GM12878 (cell line): ENCODE results near the gene ELK4. TPM values are rescaled to one million over a fixed set of nuclear protein-coding genes. Genes with fewer than 3 reads are reported as not detected.

Experiments
- BACH1 ChIP-seq: fragments of 450-650 bp; IDR thresholded peaks from 2 replicates; pipeline ENCODE4 v1.6.1; 2017; ENCODE audit warnings: mild to moderate bottlenecking, borderline replicate concordance
- CBX3 ChIP-seq: fragments of 200-600 bp; sonication (generic); IDR thresholded peaks from 2 replicates; pipeline ENCODE4 v1.6.1; 2016; ENCODE audit warnings: low read depth, borderline replicate concordance
- CHD2 ChIP-seq: IDR thresholded peaks from 2 replicates; pipeline ENCODE4 v1.6.1; 2011; ENCODE audit warnings: low read depth, low read length, improper control_type of control experiment, borderline replicate concordance
- CREM ChIP-seq: IDR thresholded peaks from 2 replicates; pipeline ENCODE4 v1.6.1; 2014; ENCODE audit warnings: antibody characterized with exemption, low read depth
- FOXM1 ChIP-seq: IDR thresholded peaks from 2 replicates; pipeline ENCODE4 v1.6.1; 2012; ENCODE audit warnings: low read depth, mild to moderate bottlenecking, inconsistent platforms, low read length, moderate library complexity
- HCFC1 ChIP-seq: fragments of 150-350 bp; IDR thresholded peaks from 2 replicates; pipeline ENCODE4 v1.6.1; 2014; ENCODE audit warnings: low read length
- IRF4 ChIP-seq: IDR thresholded peaks from 2 replicates; pipeline ENCODE4 v1.6.1; 2011; ENCODE audit warnings: low read depth, low read length
- JUNB ChIP-seq: IDR thresholded peaks from 2 replicates; pipeline ENCODE4 v1.6.1; 2016; ENCODE audit warnings: antibody characterized with exemption, mild to moderate bottlenecking
- MEF2A ChIP-seq: IDR thresholded peaks from 2 replicates; pipeline ENCODE4 v1.6.1; 2011; ENCODE audit warnings: low read depth, mild to moderate bottlenecking, low read length, moderate library complexity; ENCODE audit not compliant: insufficient read depth
- NFIC ChIP-seq: IDR thresholded peaks from 2 replicates; pipeline ENCODE4 v1.6.1; 2012; ENCODE audit warnings: low read depth, mild to moderate bottlenecking, inconsistent platforms, low read length, moderate library complexity
- NFYB ChIP-seq: IDR thresholded peaks from 2 replicates; pipeline ENCODE4 v1.6.1; 2011; ENCODE audit warnings: low read depth, mild to moderate bottlenecking, low read length, improper control_type of control experiment, moderate library complexity; ENCODE audit not compliant: insufficient read depth
- PAX8 ChIP-seq: fragments of 450-650 bp; IDR thresholded peaks from 2 replicates; pipeline ENCODE4 v1.6.1; 2017; ENCODE audit warnings: mild to moderate bottlenecking, moderate library complexity
- POLR2AphosphoS2 ChIP-seq: IDR thresholded peaks from 2 replicates; pipeline ENCODE4 v1.6.1; 2011; ENCODE audit warnings: low read depth, mild to moderate bottlenecking, low read length, improper control_type of control experiment, moderate library complexity
- RBBP5 ChIP-seq: fragments of 200-600 bp; sonication (generic); conservative IDR thresholded peaks from 2 replicates; pipeline ENCODE4 v1.6.1; 2016
- RELA ChIP-seq: fragments of 450-650 bp; IDR thresholded peaks from 2 replicates; pipeline ENCODE4 v1.8.0; 2014; ENCODE audit warnings: borderline replicate concordance; ENCODE audit not compliant: partially characterized antibody
- RUNX3 ChIP-seq: IDR thresholded peaks from 2 replicates; pipeline ENCODE4 v1.6.1; 2012; ENCODE audit warnings: low read length, inconsistent platforms
- SMAD5 ChIP-seq: IDR thresholded peaks from 2 replicates; pipeline ENCODE4 v1.6.1; 2016; ENCODE audit warnings: antibody characterized with exemption, low read depth
- SREBF2 ChIP-seq: IDR thresholded peaks from 2 replicates; pipeline ENCODE4 v1.6.1; 2012; ENCODE audit warnings: mild to moderate bottlenecking, low read length
- WRNIP1 ChIP-seq: IDR thresholded peaks from 2 replicates; pipeline ENCODE4 v1.6.1; 2011; ENCODE audit warnings: low read depth, low read length, improper control_type of control experiment, borderline replicate concordance
- ZBED1 ChIP-seq: IDR thresholded peaks from 2 replicates; pipeline ENCODE4 v1.6.1; 2016; ENCODE audit warnings: borderline replicate concordance
- ZNF622 ChIP-seq: fragments of 450-650 bp; IDR thresholded peaks from 2 replicates; pipeline ENCODE4 v1.6.1; 2017; ENCODE audit warnings: mild to moderate bottlenecking, inconsistent platforms
- ZZZ3 ChIP-seq: IDR thresholded peaks from 2 replicates; pipeline ENCODE4 v1.6.1; 2011; ENCODE audit warnings: low read depth; ENCODE audit not compliant: control insufficient read depth, insufficient read length
- polyA plus RNA-seq, 11 experiments: library from polyadenylated mRNA; depleted of rRNA in 4 of 11; unstranded in 6 of 11; stranded (reverse) in 5 of 11; fragments of >200 nt; fragmentation: Nextera tagmentation in 4 of 11; fragmentation: Illumina TruSeq in 1 of 11; extraction: Ambion mirVana in 4 of 11; extraction: Trizol in 1 of 11; gene quantifications; 1 replicate in 1 of 11; 2 replicates in 10 of 11; pipeline versions ENCODE4 v1.2.1 to v1.2.3, GENCODE V29; 2011 to 2016; ENCODE audit warnings: inconsistent platforms in 2 of 11, missing spikeins in 2 of 11, low read depth in 1 of 11
- total RNA-seq, 4 experiments: library from RNA; depleted of rRNA in 3 of 4; stranded (reverse); fragments of >200 nt in 3 of 4; fragmentation: Illumina TruSeq in 1 of 4; extraction: Trizol in 1 of 4; gene quantifications; 2 replicates each; pipeline versions ENCODE4 v1.2.1 to v1.2.3, GENCODE V29; 2013 to 2021
- TF ChIP-seq, protein P1 (sequence below): fragments of 450-650 bp; IDR thresholded peaks from 2 replicates; pipeline ENCODE4 v1.6.1; 2018; ENCODE audit warnings: mild to moderate bottlenecking, low read depth, moderate library complexity; ENCODE audit not compliant: partially characterized antibody
- TF ChIP-seq, protein P2 (sequence below): fragments of 150-350 bp; IDR thresholded peaks from 2 replicates; pipeline ENCODE4 v1.6.1; 2016; ENCODE audit warnings: low read depth, low read length

ELK4 gene
- total and polyA plus RNA-seq, 10 of the 15 experiments (the other 5 are each of a cell fraction or from before 2014, with no cell fraction given), result 5.2 to 71.5 (median 18.5) TPM

DNA sequence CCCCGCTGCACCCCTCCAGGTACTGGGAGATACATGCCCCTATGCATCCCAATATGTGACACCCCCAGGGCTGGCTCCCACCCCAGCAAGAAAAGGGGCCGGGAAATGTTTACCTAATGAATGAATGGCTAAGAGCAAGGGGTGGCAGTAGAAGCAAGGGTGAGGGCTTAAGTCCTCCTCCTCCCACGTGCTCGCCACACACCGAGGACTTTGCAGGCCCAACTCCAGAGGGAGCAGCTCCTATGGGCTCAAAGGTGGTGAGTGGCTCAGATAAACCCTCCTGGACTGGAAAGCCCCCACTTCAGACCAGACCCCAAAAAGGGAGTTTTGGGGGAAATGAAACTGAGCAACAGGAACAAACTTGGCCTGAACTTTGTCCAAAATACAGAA is 37.1 kb upstream of the ELK4 start (continued):
- TF ChIP-seq PAX8, result no peak
- peak; percentile 78 for TF ChIP-seq RUNX3
- TF ChIP-seq JUNB, result no peak
- TF ChIP-seq CHD2, result no peak
- TF ChIP-seq WRNIP1, result no peak
- TF ChIP-seq BACH1, result no peak
- TF ChIP-seq SMAD5, result no peak
- peak; percentile 84 for TF ChIP-seq RELA
- peak; percentile 48; the same call in 1 of the 2 replicates for TF ChIP-seq FOXM1
- no peak for TF ChIP-seq ZZZ3
- TF ChIP-seq ZBED1, result no peak
- TF ChIP-seq, protein P1, sequence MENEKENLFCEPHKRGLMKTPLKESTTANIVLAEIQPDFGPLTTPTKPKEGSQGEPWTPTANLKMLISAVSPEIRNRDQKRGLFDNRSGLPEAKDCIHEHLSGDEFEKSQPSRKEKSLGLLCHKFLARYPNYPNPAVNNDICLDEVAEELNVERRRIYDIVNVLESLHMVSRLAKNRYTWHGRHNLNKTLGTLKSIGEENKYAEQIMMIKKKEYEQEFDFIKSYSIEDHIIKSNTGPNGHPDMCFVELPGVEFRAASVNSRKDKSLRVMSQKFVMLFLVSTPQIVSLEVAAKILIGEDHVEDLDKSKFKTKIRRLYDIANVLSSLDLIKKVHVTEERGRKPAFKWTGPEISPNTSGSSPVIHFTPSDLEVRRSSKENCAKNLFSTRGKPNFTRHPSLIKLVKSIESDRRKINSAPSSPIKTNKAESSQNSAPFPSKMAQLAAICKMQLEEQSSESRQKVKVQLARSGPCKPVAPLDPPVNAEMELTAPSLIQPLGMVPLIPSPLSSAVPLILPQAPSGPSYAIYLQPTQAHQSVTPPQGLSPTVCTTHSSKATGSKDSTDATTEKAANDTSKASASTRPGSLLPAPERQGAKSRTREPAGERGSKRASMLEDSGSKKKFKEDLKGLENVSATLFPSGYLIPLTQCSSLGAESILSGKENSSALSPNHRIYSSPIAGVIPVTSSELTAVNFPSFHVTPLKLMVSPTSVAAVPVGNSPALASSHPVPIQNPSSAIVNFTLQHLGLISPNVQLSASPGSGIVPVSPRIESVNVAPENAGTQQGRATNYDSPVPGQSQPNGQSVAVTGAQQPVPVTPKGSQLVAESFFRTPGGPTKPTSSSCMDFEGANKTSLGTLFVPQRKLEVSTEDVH, result no peak
- TF ChIP-seq IRF4, result no peak
- TF ChIP-seq, protein P2, sequence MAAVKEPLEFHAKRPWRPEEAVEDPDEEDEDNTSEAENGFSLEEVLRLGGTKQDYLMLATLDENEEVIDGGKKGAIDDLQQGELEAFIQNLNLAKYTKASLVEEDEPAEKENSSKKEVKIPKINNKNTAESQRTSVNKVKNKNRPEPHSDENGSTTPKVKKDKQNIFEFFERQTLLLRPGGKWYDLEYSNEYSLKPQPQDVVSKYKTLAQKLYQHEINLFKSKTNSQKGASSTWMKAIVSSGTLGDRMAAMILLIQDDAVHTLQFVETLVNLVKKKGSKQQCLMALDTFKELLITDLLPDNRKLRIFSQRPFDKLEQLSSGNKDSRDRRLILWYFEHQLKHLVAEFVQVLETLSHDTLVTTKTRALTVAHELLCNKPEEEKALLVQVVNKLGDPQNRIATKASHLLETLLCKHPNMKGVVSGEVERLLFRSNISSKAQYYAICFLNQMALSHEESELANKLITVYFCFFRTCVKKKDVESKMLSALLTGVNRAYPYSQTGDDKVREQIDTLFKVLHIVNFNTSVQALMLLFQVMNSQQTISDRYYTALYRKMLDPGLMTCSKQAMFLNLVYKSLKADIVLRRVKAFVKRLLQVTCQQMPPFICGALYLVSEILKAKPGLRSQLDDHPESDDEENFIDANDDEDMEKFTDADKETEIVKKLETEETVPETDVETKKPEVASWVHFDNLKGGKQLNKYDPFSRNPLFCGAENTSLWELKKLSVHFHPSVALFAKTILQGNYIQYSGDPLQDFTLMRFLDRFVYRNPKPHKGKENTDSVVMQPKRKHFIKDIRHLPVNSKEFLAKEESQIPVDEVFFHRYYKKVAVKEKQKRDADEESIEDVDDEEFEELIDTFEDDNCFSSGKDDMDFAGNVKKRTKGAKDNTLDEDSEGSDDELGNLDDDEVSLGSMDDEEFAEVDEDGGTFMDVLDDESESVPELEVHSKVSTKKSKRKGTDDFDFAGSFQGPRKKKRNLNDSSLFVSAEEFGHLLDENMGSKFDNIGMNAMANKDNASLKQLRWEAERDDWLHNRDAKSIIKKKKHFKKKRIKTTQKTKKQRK, result no peak
- no peak for TF ChIP-seq POLR2AphosphoS2
- TF ChIP-seq NFIC, result 0 out of 2 replicates have a peak, but pooled peaks have one; percentile 30
- TF ChIP-seq HCFC1, result no peak
- no peak for TF ChIP-seq SREBF2
- no peak for TF ChIP-seq RBBP5
- TF ChIP-seq NFYB, result no peak
- no peak for TF ChIP-seq CBX3
- no peak for TF ChIP-seq CREM
- TF ChIP-seq ZNF622, result no peak
- TF ChIP-seq MEF2A, result no peak
